ENCODE measurements around the gene MTX1.
"Not testable (repeated sequence)": the region's sequence is repeated elsewhere in the genome, so short reads cannot be mapped to it uniquely, and the experiment has no call there.

The MTX1 gene, protein sequence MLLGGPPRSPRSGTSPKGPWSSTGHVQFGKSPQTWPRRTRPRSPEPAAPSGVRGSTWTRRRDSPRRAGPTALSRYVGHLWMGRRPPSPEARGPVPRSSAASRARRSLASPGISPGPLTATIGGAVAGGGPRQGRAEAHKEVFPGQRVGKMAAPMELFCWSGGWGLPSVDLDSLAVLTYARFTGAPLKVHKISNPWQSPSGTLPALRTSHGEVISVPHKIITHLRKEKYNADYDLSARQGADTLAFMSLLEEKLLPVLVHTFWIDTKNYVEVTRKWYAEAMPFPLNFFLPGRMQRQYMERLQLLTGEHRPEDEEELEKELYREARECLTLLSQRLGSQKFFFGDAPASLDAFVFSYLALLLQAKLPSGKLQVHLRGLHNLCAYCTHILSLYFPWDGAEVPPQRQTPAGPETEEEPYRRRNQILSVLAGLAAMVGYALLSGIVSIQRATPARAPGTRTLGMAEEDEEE

GRCh38 chr1:155208541-155209311 lies at the start of gene MTX1:
MTX1 (plus strand) TSS chr1:155208695; CDS start chr1:155208805, 110 bp downstream.
- DNase-seq (ENCODE audit: low read depth in 2 of 2): peak; percentile 72 to 80

- DNase-seq (ENCODE audit: low read depth in 2 of 2): no peak
Observed at GRCh38 chr1:155158991-155159390, 49.5 kb upstream of the MTX1 start.

DNA sequence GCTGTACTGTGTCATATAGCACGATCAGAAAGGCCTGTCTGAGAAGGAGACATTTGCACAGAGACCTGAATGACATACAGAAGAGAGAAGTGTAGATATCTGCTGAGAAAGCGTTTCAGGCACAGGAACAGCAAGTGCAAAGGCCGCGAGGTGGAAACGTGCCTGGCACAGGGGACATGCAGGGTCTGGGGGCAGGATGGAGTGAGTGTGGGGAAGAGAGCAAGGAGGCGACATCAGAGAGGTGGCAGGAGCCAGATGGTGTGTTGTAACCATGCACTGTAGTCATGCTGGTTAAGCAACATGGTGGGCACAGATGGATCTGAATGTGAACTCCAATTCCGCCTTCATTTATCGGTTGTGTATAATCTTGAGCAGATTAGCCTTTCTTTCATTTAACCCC lies 48.4 kb upstream of the MTX1 start:
- DNase-seq (ENCODE audit: low read depth in 2 of 2): no peak

GRCh38 chr1:155162631-155163030 lies 45.9 kb upstream of the MTX1 start:
- not testable (repeated sequence) for DNase-seq (ENCODE audit: low read depth in 2 of 2)

- DNase-seq (ENCODE audit: low read depth in 2 of 2): not testable (repeated sequence)
Observed at GRCh38 chr1:155163785-155164184, 44.7 kb upstream of the MTX1 start.

GRCh38 chr1:155164625-155165024 lies 43.9 kb upstream of the MTX1 start:
- not testable (repeated sequence) for DNase-seq (ENCODE audit: low read depth in 2 of 2)

DNA sequence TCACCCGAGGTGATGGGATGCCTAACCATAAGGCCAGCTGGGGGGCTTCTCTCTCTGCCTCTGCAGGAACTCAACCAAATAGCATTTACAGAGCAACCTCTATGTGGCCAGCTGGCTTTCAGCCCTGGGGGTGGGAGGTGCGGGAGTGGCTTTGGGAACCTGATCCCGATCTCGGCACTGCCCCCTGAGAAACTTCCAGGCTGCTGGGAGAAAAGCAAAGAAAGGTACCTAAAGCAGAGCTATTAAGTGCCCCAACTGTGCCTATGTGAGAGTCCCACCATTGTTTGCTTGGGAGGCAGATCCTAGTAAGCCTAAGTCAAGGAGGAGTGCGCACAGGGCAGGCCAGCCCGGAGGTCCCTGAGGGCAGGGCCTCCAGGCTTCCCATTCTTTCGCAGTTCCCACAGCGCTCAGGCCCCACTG lies 42.4 kb upstream of the MTX1 start:
- no peak for DNase-seq (ENCODE audit: low read depth in 2 of 2)

DNA sequence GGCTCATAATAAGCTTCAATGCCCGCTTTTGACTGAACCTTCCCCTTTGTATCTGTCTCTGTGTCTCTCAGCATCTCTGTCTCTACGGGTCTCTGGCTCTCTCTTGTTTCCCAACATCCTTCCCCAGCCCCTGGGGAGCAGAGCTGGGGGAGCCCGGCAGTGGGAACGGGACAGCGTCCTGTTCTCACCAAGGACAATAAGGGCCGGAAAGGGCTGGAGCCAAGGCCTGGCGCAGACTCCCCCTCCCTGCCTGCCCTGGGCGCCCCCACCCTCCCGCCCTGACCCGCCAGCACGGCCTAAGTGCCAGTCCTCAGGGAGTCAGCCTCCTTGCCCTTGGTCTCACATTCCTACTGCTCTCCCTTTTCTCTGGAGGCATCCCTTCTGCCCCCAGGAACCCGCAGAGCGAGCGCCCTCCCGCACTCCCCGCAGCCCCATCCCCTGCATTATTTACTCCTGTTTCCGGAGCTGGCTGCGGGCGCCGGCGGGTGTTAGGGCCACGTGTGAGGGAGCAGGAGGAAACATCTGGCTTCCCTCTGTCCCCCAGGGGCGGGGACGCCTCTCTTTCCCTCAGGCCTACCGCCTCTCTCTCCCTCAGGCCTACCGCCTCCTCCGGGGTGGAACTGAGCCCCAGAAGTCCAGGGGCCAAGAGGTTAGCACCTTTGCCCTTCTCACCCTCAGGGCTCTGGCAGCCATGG lies 41.9 kb upstream of the MTX1 start:
- no peak for DNase-seq (ENCODE audit: low read depth in 2 of 2)

DNA sequence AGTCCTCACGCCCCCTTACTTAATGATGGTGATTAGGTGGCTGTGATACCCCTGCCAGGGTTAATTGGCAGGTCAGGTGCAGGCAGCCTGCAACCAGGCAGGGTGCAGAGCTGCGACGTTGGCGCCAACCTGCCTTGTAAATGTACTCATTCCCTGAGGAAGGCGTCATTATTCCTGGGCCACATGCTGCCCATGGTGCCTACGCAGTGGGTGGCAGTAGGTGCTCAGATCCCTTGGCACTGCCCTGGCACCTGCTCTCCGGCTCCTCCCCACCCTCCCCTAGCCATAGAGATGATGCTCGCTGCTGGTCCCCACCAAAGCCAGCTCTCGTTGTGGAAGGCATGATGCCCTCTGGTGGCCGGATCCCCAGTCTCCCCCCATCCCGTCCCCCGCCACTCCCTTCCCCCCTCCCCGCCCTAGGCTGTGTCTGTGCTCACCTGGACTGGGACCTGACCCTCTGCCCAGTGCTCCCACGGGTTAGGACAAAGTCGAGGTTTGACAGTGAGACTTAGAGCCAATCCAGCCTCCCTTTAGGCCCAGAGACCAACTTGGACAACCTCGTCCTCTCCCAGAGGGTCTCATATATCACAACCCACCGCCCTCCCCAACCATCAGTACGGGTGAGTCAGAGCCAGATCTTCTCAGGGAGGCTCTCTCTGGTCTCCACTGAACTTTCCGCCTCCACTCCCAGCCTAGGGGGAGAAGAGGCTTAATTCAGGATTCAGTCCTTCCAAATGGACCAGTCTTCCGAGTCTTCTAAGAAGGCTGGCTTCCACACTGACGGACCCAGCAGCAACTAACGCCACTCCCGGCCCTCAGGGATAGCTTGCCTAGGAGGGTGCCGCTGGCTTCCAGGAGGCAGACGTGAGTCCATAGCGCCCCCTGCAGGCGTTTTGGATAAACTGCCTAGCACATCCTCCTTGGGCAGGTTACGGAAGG lies 41.1 kb upstream of the MTX1 start:
- peak; percentile 70 to 84 for DNase-seq (ENCODE audit: low read depth in 2 of 2)

- DNase-seq (ENCODE audit: low read depth in 2 of 2): not testable (repeated sequence)
Observed at GRCh38 chr1:155168105-155168445, 40.4 kb upstream of the MTX1 start.

DNA sequence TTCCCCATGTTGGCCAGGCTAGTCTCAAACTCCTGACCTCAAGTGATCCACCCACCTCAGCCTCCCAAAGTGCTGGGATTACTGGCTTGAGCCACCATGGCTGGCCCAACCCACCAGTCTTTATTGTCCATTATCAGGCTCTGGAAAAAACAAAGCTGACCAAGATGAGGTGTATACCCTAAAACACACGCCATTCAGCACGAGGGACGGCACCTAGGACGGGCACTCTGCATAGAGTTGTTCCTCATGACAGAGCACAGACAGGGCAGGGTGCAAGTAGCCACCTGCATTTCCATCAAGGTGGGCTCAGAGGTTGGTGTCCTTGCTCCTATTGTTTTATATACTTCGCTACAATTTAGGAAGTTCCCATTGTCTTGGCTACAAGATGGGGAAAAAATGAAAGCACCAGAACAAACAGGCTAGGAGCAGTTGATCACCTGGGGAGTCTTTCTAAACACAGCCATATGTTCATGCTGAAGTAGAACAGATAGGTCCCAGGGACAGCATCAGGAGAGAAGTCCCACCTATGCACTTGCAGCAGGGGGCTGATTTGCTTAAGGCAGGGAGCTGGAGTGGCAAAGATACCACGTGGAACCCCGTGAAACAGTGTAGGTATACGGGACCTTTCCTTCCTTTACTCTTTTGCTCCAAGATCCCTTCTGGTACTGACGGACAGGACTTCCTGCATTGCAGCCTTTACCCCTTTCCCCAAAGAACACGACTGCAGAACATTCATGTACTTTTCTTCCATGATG lies 39.9 kb upstream of the MTX1 start:
- no peak for DNase-seq (ENCODE audit: low read depth in 2 of 2)

DNA sequence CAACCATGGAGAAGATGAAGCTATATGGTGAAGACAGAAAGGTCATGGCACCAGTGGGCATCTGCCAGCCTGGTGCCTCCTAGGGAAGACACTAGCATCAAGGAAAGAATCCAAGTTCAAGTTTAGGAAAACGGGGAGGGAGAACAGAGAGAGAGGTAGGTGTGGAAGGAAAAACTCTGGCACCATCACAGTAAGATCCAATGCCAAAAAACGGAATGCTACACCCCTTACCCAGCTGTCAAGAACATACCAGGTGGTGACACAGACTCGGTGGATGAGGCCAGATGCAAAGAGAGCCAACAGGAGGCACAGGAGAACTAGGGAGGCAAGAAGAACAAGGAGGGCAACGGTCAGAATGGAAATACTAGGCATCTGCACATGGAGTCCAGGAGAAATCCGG lies 39.0 kb upstream of the MTX1 start:
- no peak for DNase-seq (ENCODE audit: low read depth in 2 of 2)

DNA sequence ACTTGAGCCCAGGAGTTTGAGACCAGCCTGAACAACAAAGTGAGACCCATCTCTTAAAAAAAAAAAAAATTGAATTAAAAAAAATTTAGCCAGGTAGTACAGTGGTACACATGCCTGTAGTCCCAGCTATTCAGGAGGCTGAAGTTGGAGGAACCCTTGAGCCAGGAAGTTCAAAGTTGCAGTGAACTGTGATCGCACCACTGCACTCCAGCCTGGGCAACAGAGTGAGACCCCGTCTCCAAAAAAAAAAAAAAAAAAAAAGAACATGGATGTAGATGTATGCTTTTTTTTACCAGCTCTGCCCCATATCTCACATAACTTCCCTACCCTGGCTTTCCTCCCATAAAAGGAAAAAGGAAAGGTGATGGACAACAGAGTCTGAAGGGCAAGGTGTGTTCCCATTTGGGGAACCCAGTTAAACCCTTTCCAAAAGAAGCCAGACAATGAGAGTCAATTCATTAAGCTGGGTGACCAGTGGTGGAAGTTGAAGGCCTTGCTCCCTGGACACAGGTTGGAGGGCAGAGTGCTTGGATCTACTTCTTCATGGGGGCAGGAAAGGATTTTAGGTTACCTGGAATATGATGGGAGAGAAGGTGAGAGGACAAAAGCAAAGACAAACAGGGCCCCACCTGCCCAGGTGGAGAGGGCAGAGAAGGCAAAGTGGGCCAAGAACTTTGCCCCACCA lies 38.3 kb upstream of the MTX1 start:
- no peak for DNase-seq (ENCODE audit: low read depth in 2 of 2)

- DNase-seq (ENCODE audit: low read depth in 2 of 2): no peak
Observed at GRCh38 chr1:155170806-155171205, 37.7 kb upstream of the MTX1 start.

GRCh38 chr1:155171836-155172731 lies 36.4 kb upstream of the MTX1 start:
- no peak for DNase-seq (ENCODE audit: low read depth in 2 of 2)

DNA sequence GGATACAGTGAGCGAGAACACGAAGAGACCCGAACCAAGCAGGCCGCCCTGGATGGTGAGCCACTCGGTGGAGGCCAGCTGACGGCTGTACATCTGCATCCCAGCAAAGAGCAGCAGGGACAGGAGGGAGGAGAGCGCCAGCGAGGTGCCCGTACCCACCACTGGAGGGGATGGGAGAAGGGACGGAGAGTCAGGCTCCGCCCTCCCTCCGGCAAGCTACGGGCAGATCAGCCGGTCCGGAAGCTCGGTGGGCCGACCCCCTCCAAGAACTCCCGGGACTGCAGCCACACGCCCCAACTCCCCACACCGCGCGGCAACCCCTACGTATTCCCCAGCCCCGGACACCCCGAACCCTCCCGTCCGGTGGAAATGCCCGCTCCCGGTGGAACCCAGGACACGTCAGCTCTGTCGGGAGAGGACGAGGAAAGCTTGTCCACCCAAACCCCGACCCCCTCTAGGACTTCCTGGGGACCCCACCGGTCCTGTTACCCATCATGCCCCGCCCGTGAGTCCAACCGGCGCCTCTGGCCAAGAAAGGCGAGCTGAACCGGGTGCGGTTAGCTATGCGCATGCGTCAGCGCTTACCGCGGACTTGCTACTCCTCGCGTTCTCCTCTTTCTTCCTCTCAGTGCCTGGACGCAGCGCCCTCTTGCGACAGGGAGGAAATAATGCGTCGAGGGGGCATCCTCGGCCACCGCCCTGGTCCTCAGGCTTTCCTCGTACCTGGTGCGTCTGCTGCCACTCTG lies 35.6 kb upstream of the MTX1 start, which contains the start of gene KRTCAP2:
Gene KRTCAP2 (minus strand): TSS at position 573 of the 746 bp plus-strand sequence. CDS start 80 bp downstream, at position 493.
- peak; percentile 93 to 94 for DNase-seq (ENCODE audit: low read depth in 2 of 2)

GRCh38 chr1:155173478-155174323 lies 34.8 kb upstream of the MTX1 start, which contains the start of gene TRIM46:
TRIM46 (plus strand) TSS chr1:155173849; CDS start chr1:155173967, 118 bp downstream.
- DNase-seq (ENCODE audit: low read depth in 2 of 2): peak in 1 of 2 donors; percentile 66
